Tongue (tissue), 2 donors: ENCODE data around the gene ATP9B. TPM values are rescaled to one million over a fixed set of nuclear protein-coding genes. Genes with fewer than 3 reads are reported as not detected.
"Not testable (repeated sequence)": the region's sequence is repeated elsewhere in the genome, so short reads cannot be mapped to it uniquely, and the experiment has no call there.

Experiments used
- DNase-seq: peaks from one replicate; pipeline ENCODE4 v3.0.0-alpha.2; 2015
- total RNA-seq: library from RNA; depleted of rRNA; stranded (reverse); fragments of >200 nt; gene quantifications from one replicate; pipeline ENCODE4 v1.2.3, GENCODE V29; 2014

Gene ATP9B
- total RNA-seq, 1 donor from 2014 or later, result 84.5 TPM

GRCh38 chr18:79245517-79246001 is 176.4 kb downstream of the ATP9B start:
- DNase-seq, result no peak

DNA sequence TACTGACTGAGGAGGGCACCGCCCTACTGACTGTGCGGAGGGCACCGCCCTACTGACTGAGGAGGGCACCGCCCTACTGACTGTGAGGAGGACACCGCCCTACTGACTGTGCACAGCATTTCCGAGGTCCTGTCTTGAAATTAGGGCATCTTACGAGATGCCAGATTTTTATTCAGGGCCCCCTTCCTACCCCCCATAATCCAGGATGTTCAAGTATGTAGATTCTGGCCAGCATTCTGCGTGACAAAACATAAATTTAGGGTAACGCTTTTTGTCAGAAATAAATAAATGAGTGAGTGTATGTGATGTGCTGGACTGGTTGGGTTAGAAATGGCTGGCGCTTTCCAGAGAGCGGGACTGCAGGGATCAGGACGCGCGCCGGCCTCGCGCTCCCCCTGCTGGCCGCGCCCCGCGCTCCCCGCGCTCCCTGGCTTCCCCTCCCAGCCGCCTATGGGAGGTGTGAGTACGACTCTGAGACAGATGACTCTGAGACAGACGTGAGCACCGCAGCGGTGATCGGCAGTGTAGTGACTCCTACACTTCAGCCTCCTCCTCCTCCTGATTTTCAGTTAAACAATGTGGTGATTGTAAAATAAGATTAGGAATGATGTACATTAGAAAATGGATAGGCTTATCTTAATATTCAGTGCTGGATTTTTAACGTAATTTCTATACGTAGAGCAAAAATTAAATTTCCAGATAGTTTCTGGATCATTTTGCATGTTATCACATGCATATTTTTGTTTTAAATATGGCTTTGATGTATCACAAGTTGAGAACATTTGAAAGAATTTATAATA is 177.3 kb downstream of the ATP9B start:
- peak; percentile 82 for DNase-seq

GRCh38 chr18:79248495-79249060 is 179.4 kb downstream of the ATP9B start:
- DNase-seq, result no peak

- no peak for DNase-seq
Observed at GRCh38 chr18:79250301-79250981, 181.2 kb downstream of the ATP9B start.

DNA sequence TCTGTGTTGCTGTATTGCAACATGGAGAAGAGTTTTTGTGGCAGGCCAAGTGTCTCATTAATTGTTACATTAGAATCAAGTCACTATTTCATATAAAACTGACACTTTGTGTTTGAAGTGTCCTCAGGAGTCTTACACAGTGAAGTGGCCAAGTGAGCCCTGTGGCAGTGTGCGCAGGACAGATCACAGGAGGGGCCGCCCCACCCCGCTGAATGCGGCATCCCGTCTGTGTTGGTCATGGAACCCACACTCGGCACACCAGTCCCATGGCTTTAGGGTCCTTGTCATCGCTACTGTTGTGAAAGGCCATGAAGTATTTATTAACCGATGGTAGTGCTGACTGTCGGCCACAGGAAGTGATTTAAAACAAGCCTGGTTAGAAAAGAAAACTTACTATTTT is 181.8 kb downstream of the ATP9B start:
- DNase-seq, result no peak

DNA sequence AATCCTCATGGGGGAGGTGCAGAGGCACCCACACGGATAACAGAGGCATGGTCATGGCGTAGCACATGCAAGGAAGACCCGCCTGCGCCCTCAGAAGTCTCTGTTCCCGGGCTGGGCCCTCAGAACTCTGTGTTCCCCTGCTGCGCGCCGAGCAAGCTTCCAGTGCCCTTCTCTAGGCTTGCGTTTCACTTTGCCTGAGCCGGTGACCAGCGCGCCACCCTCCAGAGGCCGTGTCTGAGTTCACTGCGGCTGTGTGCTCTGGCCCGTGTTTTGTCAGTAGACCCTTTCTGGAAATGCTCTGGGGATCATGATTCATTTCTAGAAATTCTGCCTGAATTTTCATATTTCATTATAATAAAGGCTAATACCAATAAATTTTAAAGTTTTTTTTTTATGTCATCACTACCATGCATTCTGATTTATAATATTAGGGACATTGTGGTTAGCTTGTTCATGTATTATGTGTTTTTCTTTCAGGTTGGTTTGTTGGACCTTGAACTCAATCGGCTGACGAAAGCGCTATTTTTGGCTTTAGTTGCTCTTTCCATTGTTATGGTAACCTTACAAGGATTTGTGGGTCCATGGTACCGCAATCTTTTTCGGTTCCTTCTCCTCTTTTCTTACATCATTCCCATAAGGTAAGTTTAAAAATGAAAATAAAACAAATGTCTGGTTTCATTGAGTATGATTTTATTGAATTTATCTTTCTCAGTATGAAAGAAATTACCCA is 183.9 kb downstream of the ATP9B start:
- no peak for DNase-seq

- DNase-seq, result no peak
Observed at GRCh38 chr18:79257480-79257879, 188.3 kb downstream of the ATP9B start.

- DNase-seq, result no peak
Observed at GRCh38 chr18:79258447-79258846, 189.3 kb downstream of the ATP9B start.

GRCh38 chr18:79259218-79259617 is 190.0 kb downstream of the ATP9B start:
- no peak for DNase-seq

DNA sequence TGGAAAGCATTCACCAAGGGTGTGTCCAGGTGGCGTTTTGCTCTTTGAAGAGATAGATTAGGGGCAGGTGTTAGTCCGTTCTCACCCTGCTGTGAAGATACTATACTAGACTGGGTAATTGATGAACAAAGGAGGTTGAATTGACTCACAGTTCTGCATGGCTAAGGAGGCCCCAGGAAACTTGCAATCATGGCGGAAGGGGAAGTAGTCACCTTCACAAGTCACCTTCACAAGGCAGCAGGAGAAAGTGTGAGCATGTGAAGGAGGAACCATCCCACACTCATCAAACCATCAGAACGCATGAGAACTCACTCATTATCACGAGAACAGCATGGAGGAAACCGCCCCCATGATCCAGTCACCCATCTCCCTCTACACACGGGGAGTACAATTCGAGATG is 190.8 kb downstream of the ATP9B start:
- DNase-seq, result no peak

- DNase-seq, result no peak
Observed at GRCh38 chr18:79260510-79260909, 191.3 kb downstream of the ATP9B start.

DNA sequence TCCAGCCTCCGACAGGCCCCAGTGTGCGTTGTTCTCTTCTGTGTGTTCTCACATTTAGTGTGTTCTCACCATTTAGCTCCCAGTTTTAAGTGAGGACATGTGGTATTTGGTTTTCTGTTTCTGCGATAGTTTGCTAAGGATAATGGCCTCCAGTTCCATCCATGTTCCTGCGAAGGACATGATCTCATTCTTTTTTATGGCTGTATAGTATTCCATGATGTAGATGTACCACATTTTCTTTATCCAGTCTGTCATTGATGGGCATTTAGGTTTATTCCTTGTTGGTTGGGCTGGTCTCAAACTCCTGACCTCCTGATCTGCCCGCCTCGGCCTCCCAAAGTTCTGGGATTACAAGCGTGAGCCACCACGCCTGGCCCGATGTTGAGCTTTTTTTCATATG is 195.9 kb downstream of the ATP9B start:
- DNase-seq, result not testable (repeated sequence)

- not testable (repeated sequence) for DNase-seq
Observed at GRCh38 chr18:79271812-79272211, 202.6 kb downstream of the ATP9B start.

GRCh38 chr18:79272916-79273315 is 203.7 kb downstream of the ATP9B start:
- no peak for DNase-seq

GRCh38 chr18:79274823-79275222 is 205.6 kb downstream of the ATP9B start:
- DNase-seq, result no peak

DNA sequence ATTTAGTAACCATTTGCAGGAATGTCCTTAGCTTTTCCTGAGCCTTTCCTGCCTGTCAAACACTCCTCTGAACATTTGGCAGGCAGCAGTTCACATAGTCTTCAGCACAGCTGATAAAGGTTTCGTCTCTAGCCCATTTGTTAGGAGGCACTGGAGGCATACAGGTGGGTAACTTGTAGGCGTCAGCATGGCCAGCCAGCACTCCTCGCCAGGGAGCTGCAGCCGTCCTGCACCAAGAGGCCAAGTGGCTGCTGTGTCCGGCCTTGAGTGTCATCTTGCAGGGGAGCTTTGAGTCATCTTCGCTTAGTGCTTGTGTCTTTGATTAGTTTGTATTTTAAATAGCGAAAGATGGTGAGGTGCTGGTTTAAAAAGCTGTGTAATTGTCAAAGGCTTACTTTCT is 206.3 kb downstream of the ATP9B start:
- DNase-seq, result no peak

- no peak for DNase-seq
Observed at GRCh38 chr18:79275992-79276391, 206.8 kb downstream of the ATP9B start.

DNA sequence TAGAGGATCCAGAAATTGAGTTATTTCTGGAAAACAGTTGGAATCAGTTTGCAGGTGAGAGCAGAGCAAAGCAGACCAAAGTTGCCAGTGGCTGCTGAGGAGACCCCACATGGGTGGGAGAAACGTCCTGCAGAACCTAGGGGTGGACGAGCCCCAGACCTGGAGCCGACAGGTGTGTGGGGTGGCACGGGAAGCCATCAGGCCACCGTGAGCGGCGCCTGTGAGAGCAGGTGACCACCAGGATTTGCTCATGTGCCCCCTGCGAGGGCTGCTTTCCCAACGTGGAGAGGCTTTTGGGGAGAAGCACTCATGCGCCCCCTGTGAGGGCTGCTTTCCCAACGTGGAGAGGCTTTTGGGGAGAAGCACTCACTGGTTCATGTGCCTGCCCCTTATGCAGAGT is 209.7 kb downstream of the ATP9B start:
- DNase-seq, result no peak

DNA sequence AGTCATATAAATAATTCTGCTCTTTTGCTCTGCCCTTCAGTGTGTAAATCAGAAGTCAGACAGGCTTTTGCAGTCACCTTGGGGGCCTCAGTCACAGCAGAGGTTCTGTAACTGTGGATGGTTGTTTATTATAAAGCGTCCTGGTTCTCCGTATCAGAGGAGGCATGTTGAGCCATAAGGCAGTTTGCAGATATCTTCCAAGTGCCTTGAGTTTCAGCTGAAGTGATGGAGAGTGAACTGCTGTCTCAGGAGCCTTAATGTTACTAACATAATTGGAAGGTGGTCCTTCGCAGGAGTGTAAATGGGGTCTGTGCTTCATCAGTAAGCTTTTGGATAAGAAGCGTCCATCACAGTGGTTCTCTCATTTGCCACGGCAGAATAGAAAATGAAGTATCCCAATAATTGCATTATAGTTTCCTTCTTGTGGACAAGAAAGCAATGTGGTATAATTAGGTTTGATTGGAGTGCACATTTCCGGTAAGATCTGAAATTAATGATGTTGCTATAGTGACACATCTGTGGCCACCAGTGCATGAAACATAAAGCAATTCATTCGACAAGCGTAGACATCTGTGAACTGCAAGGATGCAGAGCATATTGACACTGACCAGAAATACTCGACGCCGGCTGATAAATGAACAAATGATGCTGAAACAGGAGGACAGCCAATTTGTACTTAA is 214.1 kb downstream of the ATP9B start:
- peak; percentile 26 for DNase-seq

- DNase-seq, result no peak
Observed at GRCh38 chr18:79283929-79284328, 214.7 kb downstream of the ATP9B start.

DNA sequence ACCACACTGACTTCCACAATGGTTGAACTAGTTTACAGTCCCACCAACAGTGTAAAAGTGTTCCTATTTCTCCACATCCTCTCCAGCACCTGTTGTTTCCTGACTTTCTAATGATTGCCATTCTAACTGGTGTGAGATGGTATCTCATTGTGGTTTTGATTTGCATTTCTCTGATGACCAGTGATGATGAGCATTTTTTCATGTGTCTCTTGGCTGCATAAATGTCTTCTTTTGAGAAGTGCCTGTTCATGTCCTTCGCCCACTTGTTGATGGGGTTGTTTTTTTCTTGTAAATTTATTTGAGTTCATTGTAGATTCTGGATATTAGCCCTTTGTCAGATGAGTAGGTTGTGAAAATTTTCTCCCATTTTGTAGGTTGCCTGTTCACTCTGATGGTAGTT is 216.0 kb downstream of the ATP9B start:
- not testable (repeated sequence) for DNase-seq

GRCh38 chr18:79290409-79290808 is 221.2 kb downstream of the ATP9B start:
- DNase-seq, result not testable (repeated sequence)
